SK-N-SH treated with all-trans-retinoic acid at 6 μM for 48 hours (cell line): Measurements from ENCODE around the gene GPSM1.

Experiments
- ATAC-seq: fragments of 200-7000 bp; cut with Tn5 transposase; 3 replicates; pipeline ENCODE4 v1.9.1; 2020; ENCODE audit warnings: mild to moderate bottlenecking, moderate library complexity
- ARNTL ChIP-seq: fragments of 450-650 bp; formaldehyde crosslinking; IDR thresholded peaks from 2 replicates; pipeline ENCODE4 v1.5.0; 2020; ENCODE audit warnings: low read depth, mild to moderate bottlenecking, moderate library complexity, borderline replicate concordance
- BACH2 ChIP-seq: fragments of 250-450 bp; sonication (Bioruptor Pico); IDR thresholded peaks from 2 replicates; pipeline ENCODE4 v1.9.0; 2021; ENCODE audit warnings: mild to moderate bottlenecking, borderline replicate concordance
- ESRRG ChIP-seq: fragments of 250-450 bp; sonication (Bioruptor Pico); IDR thresholded peaks from 2 replicates; pipeline ENCODE4 v1.6.1; 2021; ENCODE audit warnings: mild to moderate bottlenecking
- GLIS3 ChIP-seq: fragments of 250-450 bp; sonication (Bioruptor Pico); IDR thresholded peaks from 2 replicates; pipeline ENCODE4 v1.5.0; 2020; ENCODE audit warnings: mild to moderate bottlenecking, moderate library complexity
- ISL1 ChIP-seq: fragments of 250-450 bp; sonication (Bioruptor Pico); IDR thresholded peaks from 2 replicates; pipeline ENCODE4 v2.1.2; 2022; ENCODE audit warnings: mild to moderate bottlenecking, moderate library complexity
- OSR1 ChIP-seq: fragments of 250-450 bp; sonication (Bioruptor Pico); IDR thresholded peaks from 2 replicates; pipeline ENCODE4 v1.8.0; 2022; ENCODE audit warnings: moderate library complexity, mild to moderate bottlenecking, inconsistent platforms
- PPARA ChIP-seq: fragments of 250-450 bp; sonication (Bioruptor Pico); IDR thresholded peaks from 2 replicates; pipeline ENCODE4 v1.5.0; 2020; ENCODE audit warnings: mild to moderate bottlenecking, borderline replicate concordance
- RARB ChIP-seq: fragments of 250-450 bp; sonication (Bioruptor Pico); IDR thresholded peaks from 2 replicates; pipeline ENCODE4 v1.8.0; 2021; ENCODE audit warnings: mild to moderate bottlenecking, moderate library complexity
- SNAI2 ChIP-seq: fragments of 250-450 bp; sonication (Bioruptor Pico); IDR thresholded peaks from 2 replicates; pipeline ENCODE4 v1.5.0; 2020; ENCODE audit warnings: mild to moderate bottlenecking, moderate library complexity
- TCF4 ChIP-seq: fragments of 250-450 bp; sonication (Bioruptor Pico); IDR thresholded peaks from 2 replicates; pipeline ENCODE4 v1.8.0; 2021; ENCODE audit warnings: mild to moderate bottlenecking, moderate library complexity, borderline replicate concordance
- TOX ChIP-seq: fragments of 250-450 bp; sonication (Bioruptor Pico); IDR thresholded peaks from 2 replicates; pipeline ENCODE4 v1.8.0; 2021; ENCODE audit warnings: mild to moderate bottlenecking, moderate library complexity, borderline replicate concordance
- ZC3H10 ChIP-seq: fragments of 250-450 bp; sonication (Bioruptor Pico); IDR thresholded peaks from 2 replicates; pipeline ENCODE4 v1.5.1; 2021; ENCODE audit warnings: mild to moderate bottlenecking, moderate library complexity
- ZFP3 ChIP-seq: fragments of 250-450 bp; sonication (Bioruptor Pico); IDR thresholded peaks from 2 replicates; pipeline ENCODE4 v1.5.0; 2020; ENCODE audit warnings: mild to moderate bottlenecking, moderate library complexity
- ZFP30 ChIP-seq: fragments of 450-650 bp; formaldehyde crosslinking; IDR thresholded peaks from 2 replicates; pipeline ENCODE4 v1.5.0; 2022; ENCODE audit warnings: mild to moderate bottlenecking, moderate library complexity
- ZNF565 ChIP-seq: fragments of 450-650 bp; formaldehyde crosslinking; conservative IDR thresholded peaks from 2 replicates; pipeline ENCODE4 v1.5.0; 2020; ENCODE audit warnings: low read depth, mild to moderate bottlenecking, moderate library complexity
- ZNF70 ChIP-seq: fragments of 450-650 bp; formaldehyde crosslinking; IDR thresholded peaks from 2 replicates; pipeline ENCODE4 v1.5.0; 2020; ENCODE audit warnings: mild to moderate bottlenecking, moderate library complexity
- ZNF8 ChIP-seq: fragments of 450-650 bp; formaldehyde crosslinking; IDR thresholded peaks from 2 replicates; pipeline ENCODE4 v1.5.0; 2020; ENCODE audit warnings: mild to moderate bottlenecking, moderate library complexity
- TF ChIP-seq, protein P1 (sequence below): fragments of 250-450 bp; sonication (Bioruptor Pico); IDR thresholded peaks from 2 replicates; pipeline ENCODE4 v1.8.0; 2020; ENCODE audit warnings: mild to moderate bottlenecking, moderate library complexity, borderline replicate concordance
- TF ChIP-seq, protein P2 (sequence below): fragments of 250-450 bp; sonication (Bioruptor Pico); IDR thresholded peaks from 2 replicates; pipeline ENCODE4 v1.5.0; 2020; ENCODE audit warnings: mild to moderate bottlenecking, moderate library complexity
- TF ChIP-seq, protein P3 (sequence below): fragments of 250-450 bp; sonication (Bioruptor Pico); IDR thresholded peaks from 2 replicates; pipeline ENCODE4 v1.5.1; 2020; ENCODE audit warnings: low read depth, mild to moderate bottlenecking, moderate library complexity

Gene GPSM1

DNA sequence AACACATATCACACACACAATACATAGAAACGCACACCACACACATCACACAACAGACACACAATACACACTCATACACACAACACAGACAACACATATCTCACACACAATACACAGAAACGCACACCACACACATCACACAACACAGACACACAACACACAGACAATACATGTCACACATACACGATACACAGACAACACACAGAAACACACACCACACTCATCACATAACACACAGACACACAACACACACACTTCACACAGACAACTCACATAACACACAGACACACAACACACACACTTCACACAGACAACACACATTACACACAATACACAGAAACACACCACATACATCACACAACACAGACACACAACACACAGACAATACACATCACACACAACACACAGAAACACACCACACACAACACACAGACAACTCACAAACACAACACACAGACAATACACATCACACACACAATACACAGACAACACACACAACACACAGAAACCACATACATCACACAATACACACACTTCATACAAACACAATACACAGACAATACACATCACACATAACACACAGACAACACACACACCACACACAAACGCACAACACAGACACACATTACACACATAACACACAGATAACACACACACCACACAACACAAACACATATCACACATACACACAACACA is 19.2 kb upstream of the GPSM1 start:
- no peak for ATAC-seq
- no peak for TF ChIP-seq ZNF565 (CRISPR knock-in tag)
- no peak for TF ChIP-seq ZFP30 (CRISPR knock-in tag)
- TF ChIP-seq, protein P1, sequence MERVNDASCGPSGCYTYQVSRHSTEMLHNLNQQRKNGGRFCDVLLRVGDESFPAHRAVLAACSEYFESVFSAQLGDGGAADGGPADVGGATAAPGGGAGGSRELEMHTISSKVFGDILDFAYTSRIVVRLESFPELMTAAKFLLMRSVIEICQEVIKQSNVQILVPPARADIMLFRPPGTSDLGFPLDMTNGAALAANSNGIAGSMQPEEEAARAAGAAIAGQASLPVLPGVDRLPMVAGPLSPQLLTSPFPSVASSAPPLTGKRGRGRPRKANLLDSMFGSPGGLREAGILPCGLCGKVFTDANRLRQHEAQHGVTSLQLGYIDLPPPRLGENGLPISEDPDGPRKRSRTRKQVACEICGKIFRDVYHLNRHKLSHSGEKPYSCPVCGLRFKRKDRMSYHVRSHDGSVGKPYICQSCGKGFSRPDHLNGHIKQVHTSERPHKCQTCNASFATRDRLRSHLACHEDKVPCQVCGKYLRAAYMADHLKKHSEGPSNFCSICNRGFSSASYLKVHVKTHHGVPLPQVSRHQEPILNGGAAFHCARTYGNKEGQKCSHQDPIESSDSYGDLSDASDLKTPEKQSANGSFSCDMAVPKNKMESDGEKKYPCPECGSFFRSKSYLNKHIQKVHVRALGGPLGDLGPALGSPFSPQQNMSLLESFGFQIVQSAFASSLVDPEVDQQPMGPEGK = no peak
- TF ChIP-seq ISL1 (CRISPR knock-in tag) = no peak
- TF ChIP-seq, protein P2, sequence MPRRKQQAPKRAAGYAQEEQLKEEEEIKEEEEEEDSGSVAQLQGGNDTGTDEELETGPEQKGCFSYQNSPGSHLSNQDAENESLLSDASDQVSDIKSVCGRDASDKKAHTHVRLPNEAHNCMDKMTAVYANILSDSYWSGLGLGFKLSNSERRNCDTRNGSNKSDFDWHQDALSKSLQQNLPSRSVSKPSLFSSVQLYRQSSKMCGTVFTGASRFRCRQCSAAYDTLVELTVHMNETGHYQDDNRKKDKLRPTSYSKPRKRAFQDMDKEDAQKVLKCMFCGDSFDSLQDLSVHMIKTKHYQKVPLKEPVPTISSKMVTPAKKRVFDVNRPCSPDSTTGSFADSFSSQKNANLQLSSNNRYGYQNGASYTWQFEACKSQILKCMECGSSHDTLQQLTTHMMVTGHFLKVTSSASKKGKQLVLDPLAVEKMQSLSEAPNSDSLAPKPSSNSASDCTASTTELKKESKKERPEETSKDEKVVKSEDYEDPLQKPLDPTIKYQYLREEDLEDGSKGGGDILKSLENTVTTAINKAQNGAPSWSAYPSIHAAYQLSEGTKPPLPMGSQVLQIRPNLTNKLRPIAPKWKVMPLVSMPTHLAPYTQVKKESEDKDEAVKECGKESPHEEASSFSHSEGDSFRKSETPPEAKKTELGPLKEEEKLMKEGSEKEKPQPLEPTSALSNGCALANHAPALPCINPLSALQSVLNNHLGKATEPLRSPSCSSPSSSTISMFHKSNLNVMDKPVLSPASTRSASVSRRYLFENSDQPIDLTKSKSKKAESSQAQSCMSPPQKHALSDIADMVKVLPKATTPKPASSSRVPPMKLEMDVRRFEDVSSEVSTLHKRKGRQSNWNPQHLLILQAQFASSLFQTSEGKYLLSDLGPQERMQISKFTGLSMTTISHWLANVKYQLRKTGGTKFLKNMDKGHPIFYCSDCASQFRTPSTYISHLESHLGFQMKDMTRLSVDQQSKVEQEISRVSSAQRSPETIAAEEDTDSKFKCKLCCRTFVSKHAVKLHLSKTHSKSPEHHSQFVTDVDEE (CRISPR knock-in tag) = no peak
- TF ChIP-seq SNAI2 (CRISPR knock-in tag) = no peak
- no peak for TF ChIP-seq ARNTL
- no peak for TF ChIP-seq ESRRG
- no peak for TF ChIP-seq GLIS3 (CRISPR knock-in tag)
- no peak for TF ChIP-seq OSR1
- TF ChIP-seq BACH2 = no peak
- TF ChIP-seq PPARA (CRISPR knock-in tag) = no peak
- no peak for TF ChIP-seq TOX (CRISPR knock-in tag)
- no peak for TF ChIP-seq ZNF70 (CRISPR knock-in tag)
- TF ChIP-seq TCF4 (CRISPR knock-in tag) = no peak
- TF ChIP-seq ZC3H10 (CRISPR knock-in tag) = no peak
- no peak for TF ChIP-seq ZFP3
- TF ChIP-seq, protein P3, sequence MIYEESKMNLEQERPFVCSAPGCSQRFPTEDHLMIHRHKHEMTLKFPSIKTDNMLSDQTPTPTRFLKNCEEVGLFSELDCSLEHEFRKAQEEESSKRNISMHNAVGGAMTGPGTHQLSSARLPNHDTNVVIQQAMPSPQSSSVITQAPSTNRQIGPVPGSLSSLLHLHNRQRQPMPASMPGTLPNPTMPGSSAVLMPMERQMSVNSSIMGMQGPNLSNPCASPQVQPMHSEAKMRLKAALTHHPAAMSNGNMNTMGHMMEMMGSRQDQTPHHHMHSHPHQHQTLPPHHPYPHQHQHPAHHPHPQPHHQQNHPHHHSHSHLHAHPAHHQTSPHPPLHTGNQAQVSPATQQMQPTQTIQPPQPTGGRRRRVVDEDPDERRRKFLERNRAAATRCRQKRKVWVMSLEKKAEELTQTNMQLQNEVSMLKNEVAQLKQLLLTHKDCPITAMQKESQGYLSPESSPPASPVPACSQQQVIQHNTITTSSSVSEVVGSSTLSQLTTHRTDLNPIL (CRISPR knock-in tag) = no peak
- TF ChIP-seq, all 23 proteins: peak for 0

DNA sequence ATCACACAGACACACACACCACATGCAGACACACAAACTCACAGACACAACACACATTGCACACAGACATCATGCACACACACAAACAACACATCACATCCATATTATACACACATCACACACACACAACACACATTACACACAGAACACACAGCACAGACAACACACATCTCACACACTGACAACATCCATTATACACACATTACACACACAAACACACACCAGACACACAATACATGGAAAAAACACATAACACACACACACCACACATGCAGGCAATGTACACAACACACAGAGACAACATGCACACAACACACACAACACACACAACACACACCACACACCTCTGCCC is 18.7 kb upstream of the GPSM1 start:
- no peak for ATAC-seq
- TF ChIP-seq OSR1 (no peak), BACH2 (no peak), PPARA (CRISPR knock-in tag) (no peak), ESRRG (no peak), ZNF8 (CRISPR knock-in tag) (no peak), TOX (CRISPR knock-in tag) (no peak), GLIS3 (CRISPR knock-in tag) (no peak), RARB (CRISPR knock-in tag) (no peak), ARNTL (no peak), SNAI2 (CRISPR knock-in tag) (no peak)
- TF ChIP-seq, protein P3 (CRISPR knock-in tag) = no peak

DNA sequence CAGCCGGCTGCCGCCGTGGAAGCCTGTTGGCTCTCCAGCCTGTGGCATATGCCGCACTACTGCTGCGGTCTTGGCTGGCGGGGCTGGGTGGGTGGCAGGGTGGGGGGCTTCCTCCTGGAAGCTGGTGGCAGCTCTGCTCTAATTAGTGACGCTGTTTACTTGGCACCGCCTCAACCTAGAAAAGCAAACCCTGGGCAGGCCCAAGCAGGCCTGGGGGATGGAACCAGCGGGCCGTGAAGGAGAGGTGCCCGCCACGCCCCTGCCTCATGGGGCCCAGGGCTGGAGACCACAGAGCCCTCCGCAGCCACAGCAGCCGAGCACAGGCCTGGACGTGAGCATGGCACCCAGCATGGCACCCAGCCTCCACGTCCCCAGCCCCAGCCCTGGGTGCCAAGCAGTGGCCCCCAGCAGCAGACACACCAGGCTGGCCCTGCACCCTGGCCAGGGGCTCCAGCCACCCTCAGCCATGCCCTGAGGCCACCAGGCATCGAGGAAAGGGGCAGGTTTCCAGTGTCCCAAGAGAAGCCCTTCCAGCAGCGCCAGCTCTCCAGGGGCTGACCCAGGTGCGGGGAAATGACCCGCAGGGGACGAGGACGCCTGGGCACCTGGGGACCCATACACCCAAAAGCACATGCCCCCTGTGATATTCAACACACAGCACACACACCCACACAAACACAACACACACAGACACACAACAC is 18.1 kb upstream of the GPSM1 start:
- no peak for ATAC-seq
- TF ChIP-seq ESRRG (no peak), ZNF70 (CRISPR knock-in tag) (no peak), GLIS3 (CRISPR knock-in tag) (no peak)
- TF ChIP-seq, all 23 proteins: peak for 0

DNA sequence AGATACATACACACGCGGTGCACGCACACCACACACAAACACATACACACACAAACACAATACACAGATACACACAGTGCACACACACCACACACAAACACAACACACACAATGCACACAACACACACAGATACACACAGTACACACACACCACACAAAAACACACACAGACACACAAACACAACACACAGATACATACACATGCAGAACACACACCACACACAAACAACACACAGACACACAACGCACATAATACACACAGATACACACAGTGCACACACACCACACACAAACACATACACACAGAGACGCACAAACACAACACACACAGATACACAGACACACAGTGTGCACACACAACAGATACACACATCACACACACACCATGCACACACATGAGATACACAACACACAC is 17.5 kb upstream of the GPSM1 start:
- TF ChIP-seq GLIS3 (CRISPR knock-in tag) = no peak
- TF ChIP-seq, protein P3 (CRISPR knock-in tag) = no peak
- no peak for TF ChIP-seq ZC3H10 (CRISPR knock-in tag)
- TF ChIP-seq TOX (CRISPR knock-in tag) = no peak
- TF ChIP-seq PPARA (CRISPR knock-in tag) = no peak
- no peak for ATAC-seq
